MCF 10A (cell line): Measurements from ENCODE around the gene UBXN6. TPM values are rescaled to one million over a fixed set of nuclear protein-coding genes. Genes with fewer than 3 reads are reported as not detected.

Experiments used
- BruUV-seq: library from RNA; stranded (reverse); fragments of 400-500 nt; replicated peaks from 2 replicates; lab custom pipeline; 2021; lab: Mats Ljungman, UMichigan
- CTCF ChIA-PET: fragments of 300-600 bp; sonication (Branson Sonifier 250); formaldehyde crosslinking; extraction: SDS; loops from one replicate; lab custom pipeline; 2021; ENCODE audit warnings: antibody characterized with exemption, inconsistent platforms; lab: Yijun Ruan, JAX
- POLR2A ChIA-PET: fragments of 300-600, 350-650 bp; sonication (Branson Sonifier 250); formaldehyde crosslinking; extraction: SDS; loops from one replicate; lab custom pipeline; 2020; ENCODE audit warnings: antibody characterized with exemption, inconsistent platforms; lab: Yijun Ruan, JAX
- DNase-seq: peaks from one replicate; pipeline ENCODE4 v3.0.0-alpha.2; 2018; ENCODE audit not compliant: unreplicated experiment
- H3K27ac Mint-ChIP-seq: one replicate; pipeline ENCODE4 v1.8.0; 2022; ENCODE audit warnings: mild to moderate bottlenecking, low read depth, mixed read lengths; ENCODE audit not compliant: unreplicated experiment
- H3K27me3 Mint-ChIP-seq: one replicate; pipeline ENCODE4 v1.8.0; 2022; ENCODE audit warnings: mixed read lengths; ENCODE audit not compliant: insufficient read depth, unreplicated experiment
- H3K36me3 Mint-ChIP-seq: one replicate; pipeline ENCODE4 v1.8.0; 2022; ENCODE audit warnings: mild to moderate bottlenecking, moderate library complexity, mixed read lengths; ENCODE audit not compliant: insufficient read depth, unreplicated experiment
- H3K4me1 Mint-ChIP-seq: one replicate; pipeline ENCODE4 v1.8.0; 2022; ENCODE audit warnings: mixed read lengths; ENCODE audit not compliant: insufficient read depth, unreplicated experiment
- H3K4me3 Mint-ChIP-seq: one replicate; pipeline ENCODE4 v1.8.0; 2022; ENCODE audit warnings: mild to moderate bottlenecking, moderate library complexity, mixed read lengths; ENCODE audit not compliant: unreplicated experiment
- H3K9me3 Mint-ChIP-seq: one replicate; pipeline ENCODE4 v1.8.0; 2022; ENCODE audit warnings: mixed read lengths; ENCODE audit not compliant: unreplicated experiment
- intact Hi-C: fragments of 100-400 bp; cut with micrococcal nuclease; formaldehyde crosslinking; loops from 2 replicates; pipeline ENCODE4 v1.14.1; 2022
- total RNA-seq: library from RNA; stranded (reverse); gene quantifications from 2 replicates; pipeline ENCODE4 v1.2.3, GENCODE V29; 2022
- TF ChIP-seq, protein P1 (sequence below): fragments of 200-600 bp; IDR thresholded peaks from one replicate; pipeline ENCODE4 v1.8.0; 2022; ENCODE audit warnings: antibody characterized with exemption, mild to moderate bottlenecking; ENCODE audit not compliant: unreplicated experiment

Gene UBXN6
- total RNA-seq, 1 experiment from 2014 or later = 94.8 TPM

DNA sequence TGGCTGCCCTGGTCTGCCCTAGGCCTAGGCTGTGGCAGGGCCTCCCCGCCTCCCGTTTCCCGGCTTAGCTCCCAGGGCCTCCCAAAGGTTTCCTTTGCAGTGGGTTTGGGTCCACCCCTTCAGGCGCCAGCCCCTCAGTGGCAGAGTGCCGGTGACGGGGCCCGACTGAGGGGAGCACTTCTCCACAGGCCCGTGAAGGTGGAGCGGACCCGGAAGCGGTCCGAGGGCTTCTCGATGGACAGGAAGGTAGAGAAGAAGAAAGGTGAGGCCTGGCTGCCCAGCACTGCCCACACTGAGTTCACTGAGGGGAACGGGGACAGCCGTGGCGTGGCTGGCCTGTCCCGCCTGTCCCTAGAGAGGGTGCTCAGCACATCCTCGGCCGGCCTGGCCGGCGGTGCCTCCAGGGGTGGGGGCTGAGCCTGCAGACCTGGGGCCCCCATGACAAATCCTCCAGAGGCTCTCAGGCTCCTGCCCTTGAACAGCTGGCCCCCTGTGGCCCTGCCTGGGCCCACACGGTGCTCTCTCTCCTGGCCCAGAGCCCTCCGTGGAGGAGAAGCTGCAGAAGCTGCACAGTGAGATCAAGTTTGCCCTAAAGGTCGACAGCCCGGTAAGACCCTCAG, 40.3 kb upstream of the UBXN6 start:
- peaks cover 43% of the 10 kb centered on the region for H3K36me3 Mint-ChIP-seq
- intact Hi-C loops = no loop called here
- no peaks in the 10 kb centered on the region for H3K9me3 Mint-ChIP-seq
- CTCF ChIA-PET = interaction anchor here (0.6 to 1.4 kb wide), 2 partner anchors 8 to 25 kb away, joined by 3 to 6 read pairs; no protein-coding TSS in a partner anchor
- BruUV-seq = no TSS peak
- H3K4me1 Mint-ChIP-seq = no peaks in the 10 kb centered on the region
- no peak overlapping the region for H3K27ac Mint-ChIP-seq
- POLR2A ChIA-PET = interaction anchor here (0.6 kb wide), 1 partner anchor 25 kb away, joined by 3 read pairs; no protein-coding TSS in a partner anchor
- no peaks in the 10 kb centered on the region for H3K27me3 Mint-ChIP-seq
- TF ChIP-seq, protein P1, sequence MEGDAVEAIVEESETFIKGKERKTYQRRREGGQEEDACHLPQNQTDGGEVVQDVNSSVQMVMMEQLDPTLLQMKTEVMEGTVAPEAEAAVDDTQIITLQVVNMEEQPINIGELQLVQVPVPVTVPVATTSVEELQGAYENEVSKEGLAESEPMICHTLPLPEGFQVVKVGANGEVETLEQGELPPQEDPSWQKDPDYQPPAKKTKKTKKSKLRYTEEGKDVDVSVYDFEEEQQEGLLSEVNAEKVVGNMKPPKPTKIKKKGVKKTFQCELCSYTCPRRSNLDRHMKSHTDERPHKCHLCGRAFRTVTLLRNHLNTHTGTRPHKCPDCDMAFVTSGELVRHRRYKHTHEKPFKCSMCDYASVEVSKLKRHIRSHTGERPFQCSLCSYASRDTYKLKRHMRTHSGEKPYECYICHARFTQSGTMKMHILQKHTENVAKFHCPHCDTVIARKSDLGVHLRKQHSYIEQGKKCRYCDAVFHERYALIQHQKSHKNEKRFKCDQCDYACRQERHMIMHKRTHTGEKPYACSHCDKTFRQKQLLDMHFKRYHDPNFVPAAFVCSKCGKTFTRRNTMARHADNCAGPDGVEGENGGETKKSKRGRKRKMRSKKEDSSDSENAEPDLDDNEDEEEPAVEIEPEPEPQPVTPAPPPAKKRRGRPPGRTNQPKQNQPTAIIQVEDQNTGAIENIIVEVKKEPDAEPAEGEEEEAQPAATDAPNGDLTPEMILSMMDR = no peak
- no peak overlapping the region for H3K4me3 Mint-ChIP-seq
- DNase-seq = no peak

DNA sequence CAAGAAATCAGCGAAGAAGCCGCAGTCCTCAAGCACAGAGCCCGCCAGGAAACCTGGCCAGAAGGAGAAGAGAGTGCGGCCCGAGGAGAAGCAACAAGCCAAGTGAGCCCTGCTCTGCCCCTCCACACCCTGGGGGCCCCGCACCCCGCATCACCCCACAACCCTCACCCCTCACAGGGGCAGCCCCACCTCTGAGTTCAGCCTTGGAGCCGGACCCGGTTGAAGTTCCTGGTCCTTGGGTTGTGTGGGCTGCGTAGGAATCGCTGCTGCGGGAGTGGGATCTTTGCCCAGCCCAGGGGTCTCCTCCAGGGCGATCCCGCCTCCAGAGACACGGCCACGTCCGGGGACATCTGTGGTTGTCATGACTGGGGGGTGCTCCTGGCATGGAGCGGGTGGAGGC, 38.7 kb upstream of the UBXN6 start:
- TF ChIP-seq, protein P1 = no peak
- intact Hi-C loops = no loop called here
- Mint-ChIP-seq H3K27me3 (no peaks in the 10 kb centered on the region), H3K27ac (no peak overlapping the region), H3K4me3 (no peak overlapping the region), H3K9me3 (no peaks in the 10 kb centered on the region), H3K36me3 (peaks cover 43% of the 10 kb centered on the region), H3K4me1 (no peaks in the 10 kb centered on the region)
- BruUV-seq = no TSS peak
- ChIA-PET CTCF (interaction anchor here (0.6 to 2.4 kb wide), 5 partner anchors 8 to 188 kb away, joined by 5 to 9 read pairs (median 5); no protein-coding TSS in a partner anchor), POLR2A (interaction anchor here (1.2 kb wide), 1 partner anchor 13 kb away, joined by 3 read pairs; no protein-coding TSS in a partner anchor)
- no peak for DNase-seq

DNA sequence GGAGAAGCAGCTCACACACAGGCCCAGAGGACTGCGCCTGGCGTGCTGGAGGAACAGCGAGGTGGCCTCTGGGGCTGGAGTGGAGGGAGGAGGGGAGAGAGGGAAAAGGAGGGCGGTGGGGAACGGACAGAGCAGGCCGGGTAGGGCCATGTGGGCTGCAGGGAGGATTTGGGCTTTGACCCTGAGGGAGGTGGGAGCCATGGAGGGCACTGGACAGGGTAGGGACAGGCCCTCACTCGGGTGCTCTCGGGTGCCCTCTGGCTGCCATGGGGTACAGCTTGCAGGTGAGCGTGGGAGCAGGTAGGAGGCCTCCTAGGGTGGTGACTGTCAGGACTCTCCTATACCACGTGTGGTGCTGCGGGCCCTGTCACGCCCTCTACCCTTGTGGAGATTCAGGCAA, 37.9 kb upstream of the UBXN6 start:
- BruUV-seq = no TSS peak

DNA sequence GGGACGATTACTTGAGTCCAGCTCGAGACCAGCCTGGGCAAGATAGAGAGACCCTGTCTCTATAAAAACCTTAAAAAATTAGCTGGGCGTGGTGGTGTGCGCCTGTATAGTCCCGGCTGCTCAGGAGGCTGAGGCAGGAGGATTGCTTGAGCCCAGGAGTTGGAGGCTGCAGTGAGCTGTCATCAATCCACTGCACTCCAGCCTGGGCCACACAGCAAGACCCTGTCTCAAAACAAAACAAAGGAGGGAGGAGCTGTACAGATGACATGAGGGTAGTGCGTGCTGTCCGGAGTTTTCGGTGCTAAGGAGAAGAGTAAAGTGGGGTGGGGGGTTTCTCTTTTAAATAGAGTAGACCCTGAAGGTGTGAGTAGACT, 37.1 kb upstream of the UBXN6 start:
- no peak for DNase-seq
- ChIA-PET CTCF (interaction anchor here (0.7 to 2.4 kb wide), 4 partner anchors 9 to 32 kb away, joined by 3 to 9 read pairs (median 7); no protein-coding TSS in a partner anchor), POLR2A (interaction anchor here (0.8 kb wide), 1 partner anchor 30 kb away, joined by 3 read pairs; no protein-coding TSS in a partner anchor)
- Mint-ChIP-seq H3K9me3 (no peaks in the 10 kb centered on the region), H3K4me3 (no peak overlapping the region), H3K36me3 (peaks cover 33% of the 10 kb centered on the region), H3K27ac (no peak overlapping the region), H3K4me1 (no peaks in the 10 kb centered on the region), H3K27me3 (no peaks in the 10 kb centered on the region)
- TF ChIP-seq, protein P1 = no peak
- intact Hi-C loops = no loop called here
- BruUV-seq = no TSS peak

More for the DNA sequence above, 37.9 kb upstream of the UBXN6 start:
- CTCF ChIA-PET = interaction anchor here (0.7 to 2.4 kb wide), 4 partner anchors 9 to 31 kb away, joined by 3 to 9 read pairs (median 7); no protein-coding TSS in a partner anchor
- TF ChIP-seq, protein P1 = peak; percentile 78
- DNase-seq = peak; percentile 62
- Mint-ChIP-seq H3K4me1 (no peaks in the 10 kb centered on the region), H3K9me3 (no peaks in the 10 kb centered on the region), H3K4me3 (no peak overlapping the region), H3K27ac (no peak overlapping the region), H3K36me3 (peaks cover 37% of the 10 kb centered on the region), H3K27me3 (no peaks in the 10 kb centered on the region)
- intact Hi-C loops = no loop called here
- POLR2A ChIA-PET = interaction anchor here (0.6 kb wide), 1 partner anchor 383 kb away, joined by 3 read pairs; no protein-coding TSS in a partner anchor
